Measurements from ENCODE around the gene TMEM108.

TMEM108 gene

DNA sequence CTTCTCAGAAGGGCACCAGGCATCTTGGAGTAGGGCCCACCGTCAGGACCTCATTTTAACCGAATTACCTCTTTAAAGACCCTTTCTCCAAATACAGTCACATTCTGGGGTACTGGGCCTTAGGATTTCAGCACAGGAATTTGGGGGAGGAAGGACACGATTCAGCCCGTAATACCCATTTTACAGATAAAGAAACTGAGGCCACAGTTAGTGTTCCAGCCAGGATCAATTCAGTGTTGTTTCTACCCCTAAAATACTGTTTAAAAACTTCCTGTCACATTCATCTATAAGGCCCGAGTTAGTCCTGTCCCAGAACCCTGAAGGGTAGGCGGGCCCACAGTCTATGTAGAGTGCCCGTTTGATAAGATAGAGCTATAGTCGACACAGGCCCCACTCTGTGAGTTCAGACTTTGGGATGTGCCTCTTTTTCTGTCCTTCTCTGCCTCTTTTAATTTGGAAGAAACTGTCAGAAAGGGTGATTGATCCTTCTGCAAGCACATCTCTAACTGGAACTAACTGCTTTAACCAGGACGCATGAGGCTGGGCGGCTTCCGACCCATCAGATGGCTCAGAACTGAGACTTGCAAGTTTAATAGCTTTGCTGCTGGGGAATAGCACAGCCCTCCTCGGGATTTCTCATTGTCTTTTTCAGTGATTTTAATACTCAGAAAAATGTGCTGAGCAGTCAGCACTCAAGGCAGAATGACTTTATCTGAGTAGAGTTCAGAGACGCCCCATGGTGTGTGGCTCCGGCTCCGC is 381.1 kb downstream of the TMEM108 start:
- no peak for DNase-seq (ENCODE audit: low read depth)

- DNase-seq (ENCODE audit: low read depth), result no peak
Observed at GRCh38 chr3:133424937-133425869, 387.0 kb downstream of the TMEM108 start.

DNA sequence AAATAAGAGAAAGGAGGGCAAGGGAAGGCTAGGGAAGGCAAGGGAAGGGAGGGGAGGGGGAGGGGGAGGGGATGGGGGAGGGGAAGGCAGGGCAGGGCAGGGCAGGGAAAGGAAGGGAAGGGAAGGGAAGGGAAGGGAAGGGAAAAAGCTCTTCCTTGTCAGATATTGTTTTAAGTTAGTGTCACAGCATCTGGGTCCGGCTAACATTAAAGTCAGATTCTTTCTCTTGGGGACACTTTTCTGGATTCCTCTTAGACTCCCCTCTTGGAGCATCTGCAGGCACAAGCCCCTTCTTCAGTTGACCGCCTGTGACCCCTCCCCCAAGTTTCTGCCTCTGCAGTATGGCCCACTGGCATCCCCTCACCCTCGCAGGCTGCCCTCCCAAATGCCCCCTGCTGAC is 387.7 kb downstream of the TMEM108 start:
- no peak for DNase-seq (ENCODE audit: low read depth)

DNA sequence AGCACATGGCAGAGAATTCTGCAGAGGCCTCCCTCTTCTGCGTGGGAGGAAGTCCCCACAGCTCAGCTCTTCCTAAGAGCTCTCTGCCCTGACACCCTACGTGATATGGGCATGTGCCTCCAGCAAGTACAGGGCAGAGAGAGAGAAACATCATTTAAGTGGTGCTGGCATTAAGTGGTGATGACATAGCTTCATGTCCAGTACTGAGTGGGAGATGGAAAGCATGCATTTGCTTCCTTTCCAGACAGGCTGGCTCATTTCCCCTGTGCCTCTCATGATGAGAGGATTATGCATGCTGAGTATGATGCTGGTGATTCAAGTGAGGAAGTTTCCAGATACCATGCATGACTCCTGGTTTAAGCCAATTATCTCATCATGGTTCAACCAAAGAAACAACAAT is 388.5 kb downstream of the TMEM108 start:
- no peak for DNase-seq (ENCODE audit: low read depth)

DNA sequence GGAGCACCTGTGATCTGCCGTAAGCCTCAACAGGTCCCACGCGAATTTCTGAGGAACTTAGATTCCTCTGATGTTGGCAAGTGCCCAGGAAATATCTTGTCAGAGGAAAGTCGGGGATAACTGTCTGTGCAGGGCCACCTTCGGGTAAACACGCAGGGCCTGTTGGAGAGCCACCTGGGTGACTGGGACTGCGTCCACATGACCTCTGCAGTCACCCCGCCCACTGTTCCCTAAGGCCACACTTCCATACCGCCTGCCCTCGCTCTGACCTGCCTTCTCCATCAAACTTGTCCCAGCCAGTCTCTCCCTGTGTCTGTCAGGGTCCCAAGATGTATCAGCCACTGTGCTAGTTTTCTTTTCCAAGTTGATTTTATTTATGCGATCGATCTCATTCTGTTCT is 390.4 kb downstream of the TMEM108 start:
- DNase-seq (ENCODE audit: low read depth), result no peak

GRCh38 chr3:133429063-133429462 is 390.9 kb downstream of the TMEM108 start:
- no peak for DNase-seq (ENCODE audit: low read depth)

- DNase-seq (ENCODE audit: low read depth), result no peak
Observed at GRCh38 chr3:133439563-133439962, 401.4 kb downstream of the TMEM108 start.

GRCh38 chr3:133440652-133441051 is 402.5 kb downstream of the TMEM108 start:
- DNase-seq (ENCODE audit: low read depth), result no peak

- DNase-seq (ENCODE audit: low read depth), result no peak
Observed at GRCh38 chr3:133441867-133442270, 403.7 kb downstream of the TMEM108 start.

DNA sequence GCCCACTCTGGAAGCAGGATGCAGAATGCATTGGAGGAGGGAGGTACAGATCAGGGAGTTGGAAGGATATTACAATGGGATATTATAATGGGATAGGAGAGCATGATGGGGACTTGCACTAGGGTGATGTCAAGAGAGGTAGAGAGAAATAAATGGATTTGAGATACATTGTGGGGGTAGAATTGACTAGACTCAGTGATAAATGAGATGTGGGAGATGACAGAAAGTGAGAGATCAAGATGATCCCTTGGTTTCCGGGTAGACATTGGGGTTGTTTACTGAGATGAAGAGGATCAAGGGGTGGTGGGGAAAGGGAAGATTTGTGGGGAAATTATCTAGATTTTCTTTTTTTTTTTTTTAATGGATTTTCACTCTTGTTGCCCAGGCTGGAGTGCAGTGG is 404.3 kb downstream of the TMEM108 start:
- DNase-seq (ENCODE audit: low read depth), result no peak

- DNase-seq (ENCODE audit: low read depth), result no peak
Observed at GRCh38 chr3:133443649-133444422, 405.6 kb downstream of the TMEM108 start.

- DNase-seq (ENCODE audit: low read depth), result no peak
Observed at GRCh38 chr3:133444423-133444774, 406.2 kb downstream of the TMEM108 start.

- no peak for DNase-seq (ENCODE audit: low read depth)
Observed at GRCh38 chr3:133445108-133445507, 406.9 kb downstream of the TMEM108 start.
